ENCODE measurements around the gene CACNA1A. TPM values are rescaled to one million over a fixed set of nuclear protein-coding genes. Genes with fewer than 3 reads are reported as not detected.
"Not testable (repeated sequence)": the region's sequence is repeated elsewhere in the genome, so short reads cannot be mapped to it uniquely, and the experiment has no call there.

Gene CACNA1A
- total and polyA plus RNA-seq, 9 donors: 0.58 to 2.8 (median 1.4) TPM

GRCh38 chr19:13207237-13207845, 298.9 kb downstream of the CACNA1A start:
- Histone ChIP-seq H3K27ac (ENCODE audit: low read length) (peak overlapping the region; percentile 20), H3K9me3 (replicated peaks; ENCODE audit: control insufficient read depth, low read depth, low read length) (no peaks in the 10 kb centered on the region), H3K27me3 (ENCODE audit: control insufficient read depth, insufficient read depth, low read length) (no peaks in the 10 kb centered on the region), H3K4me3 (ENCODE audit: low read length) (peak overlapping the region; percentile 43), H3K4me1 (ENCODE audit: control insufficient read depth, insufficient read depth, low read length) (peaks cover 15% of the 10 kb centered on the region), H3K36me3 (ENCODE audit: control insufficient read depth, insufficient read depth, low read length) (no peaks in the 10 kb centered on the region)
- no peak for DNase-seq
- WGBS (ENCODE audit: insufficient coverage): 34% methylated on average over 70 of the region's 79 CpGs

DNA sequence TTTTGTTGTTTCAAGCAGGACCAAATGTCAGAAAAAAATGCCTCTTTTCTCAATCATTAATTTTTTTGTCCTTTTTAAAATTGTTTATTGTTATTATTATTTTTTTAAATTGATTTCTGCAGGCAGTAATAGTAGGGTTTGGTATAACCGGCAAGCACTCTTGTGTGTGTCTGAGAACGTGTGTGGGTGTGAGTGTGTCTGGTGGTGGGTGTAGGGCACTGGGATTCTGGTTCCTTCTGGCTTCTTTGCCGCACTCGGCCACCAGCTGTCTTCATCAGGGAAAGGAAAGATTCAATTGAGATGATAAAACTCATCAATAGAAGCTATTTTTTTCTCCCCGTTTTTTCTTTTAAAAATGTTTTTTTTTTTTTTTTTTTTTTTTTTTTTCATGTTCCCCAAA, 299.7 kb downstream of the CACNA1A start:
- DNase-seq: no peak
- peaks cover 15% of the 10 kb centered on the region for H3K4me1 ChIP-seq (ENCODE audit: control insufficient read depth, insufficient read depth, low read length)
- H3K27ac ChIP-seq (ENCODE audit: low read length): no peak overlapping the region
- WGBS (ENCODE audit: insufficient coverage): no CpG with 5 or more reads among the region's 5 CpGs
- H3K36me3 ChIP-seq (ENCODE audit: control insufficient read depth, insufficient read depth, low read length): no peaks in the 10 kb centered on the region
- no peak overlapping the region for H3K4me3 ChIP-seq (ENCODE audit: low read length)
- H3K27me3 ChIP-seq (ENCODE audit: control insufficient read depth, insufficient read depth, low read length): no peaks in the 10 kb centered on the region
- H3K9me3 ChIP-seq (replicated peaks; ENCODE audit: control insufficient read depth, low read depth, low read length): no peaks in the 10 kb centered on the region

DNA sequence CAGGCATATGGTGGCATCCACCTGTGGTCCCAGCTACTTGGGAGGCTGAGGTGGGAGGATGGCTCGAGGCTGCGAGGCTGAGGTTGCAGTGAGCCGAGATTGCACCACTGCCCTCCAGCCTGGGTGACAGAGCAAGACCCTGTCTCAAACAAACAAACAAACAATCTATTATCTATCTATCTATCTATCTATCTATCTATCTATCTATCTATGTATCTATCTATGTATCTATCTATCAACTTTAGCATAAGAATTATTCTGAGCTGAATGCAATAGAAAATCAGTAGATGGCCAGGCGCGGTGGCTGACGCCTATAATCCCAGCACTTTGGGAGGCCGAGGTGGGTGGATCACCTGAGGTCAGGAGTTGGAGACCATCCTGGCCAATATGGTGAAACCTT, 304.2 kb downstream of the CACNA1A start:
- H3K4me3 ChIP-seq (ENCODE audit: low read length); H3K27ac ChIP-seq (ENCODE audit: low read length); H3K9me3 ChIP-seq (replicated peaks; ENCODE audit: control insufficient read depth, low read depth, low read length); H3K36me3 ChIP-seq (ENCODE audit: control insufficient read depth, insufficient read depth, low read length); H3K4me1 ChIP-seq (ENCODE audit: control insufficient read depth, insufficient read depth, low read length); DNase-seq; H3K27me3 ChIP-seq (ENCODE audit: control insufficient read depth, insufficient read depth, low read length): not testable (repeated sequence)
- WGBS (ENCODE audit: insufficient coverage): 83% methylated on average over 4 of the region's 7 CpGs

- Histone ChIP-seq H3K9me3 (replicated peaks; ENCODE audit: control insufficient read depth, low read depth, low read length) (no peaks in the 10 kb centered on the region), H3K36me3 (ENCODE audit: control insufficient read depth, insufficient read depth, low read length) (no peaks in the 10 kb centered on the region), H3K4me3 (ENCODE audit: low read length) (no peak overlapping the region), H3K27me3 (ENCODE audit: control insufficient read depth, insufficient read depth, low read length) (no peaks in the 10 kb centered on the region), H3K4me1 (ENCODE audit: control insufficient read depth, insufficient read depth, low read length) (no peaks in the 10 kb centered on the region), H3K27ac (ENCODE audit: low read length) (no peak overlapping the region)
- DNase-seq: no peak
- 78% methylated on average over 18 of the region's 18 CpGs for WGBS (ENCODE audit: insufficient coverage)
These were observed 307.6 kb downstream of the CACNA1A start for GRCh38 chr19:13198634-13199033.

DNA sequence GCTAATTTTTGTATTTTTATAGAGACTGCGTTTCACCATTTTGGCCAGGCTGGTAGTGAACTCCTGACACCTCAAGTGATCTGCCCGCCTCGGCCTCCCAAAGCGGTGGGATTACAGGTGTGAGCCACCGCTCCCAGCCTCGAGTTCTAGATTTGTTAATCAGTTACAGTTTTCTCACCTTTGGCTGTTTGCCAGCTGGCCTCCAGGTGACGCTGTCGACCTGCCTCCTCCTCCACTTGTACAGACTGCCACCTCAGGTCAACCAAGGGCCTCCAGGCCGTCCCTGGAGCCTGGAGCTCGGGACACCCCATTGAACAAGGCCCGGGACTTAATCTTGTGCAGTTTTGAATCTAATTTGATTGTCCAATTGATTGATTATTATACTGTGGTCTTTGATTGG, 310.6 kb downstream of the CACNA1A start:
- 57% methylated on average over 11 of the region's 11 CpGs for WGBS (ENCODE audit: insufficient coverage)
- Histone ChIP-seq H3K4me1 (ENCODE audit: control insufficient read depth, insufficient read depth, low read length) (no peaks in the 10 kb centered on the region), H3K27me3 (ENCODE audit: control insufficient read depth, insufficient read depth, low read length) (no peaks in the 10 kb centered on the region), H3K9me3 (replicated peaks; ENCODE audit: control insufficient read depth, low read depth, low read length) (no peaks in the 10 kb centered on the region), H3K27ac (ENCODE audit: low read length) (no peak overlapping the region), H3K4me3 (ENCODE audit: low read length) (no peak overlapping the region), H3K36me3 (ENCODE audit: control insufficient read depth, insufficient read depth, low read length) (no peaks in the 10 kb centered on the region)
- DNase-seq: no peak

- Histone ChIP-seq H3K4me3 (ENCODE audit: low read length) (no peak overlapping the region), H3K36me3 (ENCODE audit: control insufficient read depth, insufficient read depth, low read length) (no peaks in the 10 kb centered on the region)
These were observed 315.3 kb downstream of the CACNA1A start for GRCh38 chr19:13190781-13191540.

DNA sequence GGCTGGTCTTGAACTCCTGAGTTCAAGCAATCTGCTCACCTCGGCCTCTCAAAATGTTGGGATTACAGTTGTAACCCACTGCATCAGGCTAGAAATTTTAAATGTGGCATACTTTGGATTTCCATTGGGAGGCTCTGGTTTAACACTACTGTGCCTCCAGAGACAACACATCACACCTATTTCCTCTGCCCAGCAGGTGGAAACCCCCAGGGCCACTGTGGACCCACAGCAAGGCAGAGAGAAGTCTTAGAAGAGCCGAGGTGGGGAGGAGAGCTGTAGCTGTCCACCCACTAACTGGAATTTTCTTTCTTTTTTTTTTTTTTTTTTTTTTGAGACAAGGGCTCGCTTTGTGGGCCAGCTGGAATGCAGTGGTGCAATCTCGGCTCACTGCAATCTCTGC, 316.7 kb downstream of the CACNA1A start:
- no peaks in the 10 kb centered on the region for H3K9me3 ChIP-seq (replicated peaks; ENCODE audit: control insufficient read depth, low read depth, low read length)
- DNase-seq: no peak
- no CpG with 5 or more reads among the region's 4 CpGs for WGBS (ENCODE audit: insufficient coverage)

More at GRCh38 chr19:13190781-13191540, 315.3 kb downstream of the CACNA1A start:
- no peak for DNase-seq
- WGBS (ENCODE audit: insufficient coverage): 73% methylated on average over 16 of the region's 19 CpGs
- Histone ChIP-seq H3K27me3 (ENCODE audit: control insufficient read depth, insufficient read depth, low read length) (no peaks in the 10 kb centered on the region), H3K9me3 (replicated peaks; ENCODE audit: control insufficient read depth, low read depth, low read length) (no peaks in the 10 kb centered on the region), H3K4me1 (ENCODE audit: control insufficient read depth, insufficient read depth, low read length) (no peaks in the 10 kb centered on the region), H3K27ac (ENCODE audit: low read length) (no peak overlapping the region)

GRCh38 chr19:13187419-13187818, 318.9 kb downstream of the CACNA1A start:
- H3K9me3 ChIP-seq (replicated peaks; ENCODE audit: control insufficient read depth, low read depth, low read length): no peaks in the 10 kb centered on the region
- no peak overlapping the region for H3K27ac ChIP-seq (ENCODE audit: low read length)
- no peaks in the 10 kb centered on the region for H3K27me3 ChIP-seq (ENCODE audit: control insufficient read depth, insufficient read depth, low read length)
- H3K4me1 ChIP-seq (ENCODE audit: control insufficient read depth, insufficient read depth, low read length): no peaks in the 10 kb centered on the region
- H3K4me3 ChIP-seq (ENCODE audit: low read length): no peak overlapping the region
- H3K36me3 ChIP-seq (ENCODE audit: control insufficient read depth, insufficient read depth, low read length): no peaks in the 10 kb centered on the region
- no CpG with 5 or more reads among the region's 4 CpGs for WGBS (ENCODE audit: insufficient coverage)
- no peak for DNase-seq

More for the DNA sequence above, 316.7 kb downstream of the CACNA1A start:
- Histone ChIP-seq H3K27me3 (ENCODE audit: control insufficient read depth, insufficient read depth, low read length) (no peaks in the 10 kb centered on the region), H3K36me3 (ENCODE audit: control insufficient read depth, insufficient read depth, low read length) (no peaks in the 10 kb centered on the region), H3K4me3 (ENCODE audit: low read length) (no peak overlapping the region), H3K4me1 (ENCODE audit: control insufficient read depth, insufficient read depth, low read length) (no peaks in the 10 kb centered on the region), H3K27ac (ENCODE audit: low read length) (no peak overlapping the region)

- H3K36me3 ChIP-seq (ENCODE audit: control insufficient read depth, insufficient read depth, low read length); H3K4me3 ChIP-seq (ENCODE audit: low read length); H3K27ac ChIP-seq (ENCODE audit: low read length); H3K4me1 ChIP-seq (ENCODE audit: control insufficient read depth, insufficient read depth, low read length); H3K27me3 ChIP-seq (ENCODE audit: control insufficient read depth, insufficient read depth, low read length); DNase-seq; H3K9me3 ChIP-seq (replicated peaks; ENCODE audit: control insufficient read depth, low read depth, low read length): not testable (repeated sequence)
- 92% methylated on average over 30 of the region's 38 CpGs for WGBS (ENCODE audit: insufficient coverage)
These were observed 319.6 kb downstream of the CACNA1A start for GRCh38 chr19:13186688-13187087.

DNA sequence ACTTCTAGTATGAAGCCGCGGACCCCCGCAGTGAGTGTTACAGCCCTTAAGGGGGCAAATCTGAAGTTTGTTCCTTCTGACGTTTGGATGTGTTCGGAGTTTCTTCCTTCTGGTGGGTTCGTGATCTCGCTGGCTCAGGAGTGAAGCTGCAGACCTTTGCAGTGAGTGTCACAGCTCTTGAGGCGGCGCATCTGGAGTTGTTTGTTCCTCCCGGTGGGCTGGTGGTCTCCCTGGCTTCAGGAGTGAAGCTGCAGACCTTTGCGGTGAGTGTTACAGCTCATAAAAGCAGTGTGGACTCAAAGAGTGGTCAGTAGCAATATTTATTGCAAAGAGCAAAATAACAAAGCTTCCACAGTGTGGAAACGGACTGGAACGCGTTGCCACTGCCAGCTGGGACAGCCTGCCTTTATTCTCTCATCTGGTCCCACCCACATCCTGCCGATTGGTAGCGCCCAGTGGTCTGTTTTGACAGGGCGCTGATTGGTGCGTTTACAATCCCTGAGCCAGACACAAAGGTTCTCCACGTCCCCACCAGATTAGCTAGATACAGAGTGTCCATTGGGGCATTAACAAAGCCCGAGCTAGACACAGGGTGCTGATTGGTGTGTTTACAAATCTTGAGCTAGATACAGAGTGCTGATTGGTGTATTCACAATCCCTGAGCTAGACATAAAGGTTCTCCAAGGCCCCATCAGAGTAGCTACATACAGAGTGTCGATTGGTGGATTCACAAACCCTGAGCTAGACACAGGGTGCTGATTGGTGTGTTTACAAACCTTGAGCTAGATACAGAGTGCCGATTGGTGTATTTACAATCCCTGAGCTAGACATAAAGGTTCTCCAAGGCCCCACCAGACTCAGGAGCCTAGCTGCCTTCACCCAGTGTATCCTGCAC, 320.3 kb downstream of the CACNA1A start:
- 70% methylated on average over 10 of the region's 22 CpGs for whole genome bisulfite sequencing (ENCODE audit: insufficient coverage)

More for the DNA sequence above, 320.3 kb downstream of the CACNA1A start:
- H3K4me3 ChIP-seq (ENCODE audit: low read length); DNase-seq; H3K36me3 ChIP-seq (ENCODE audit: control insufficient read depth, insufficient read depth, low read length); H3K27ac ChIP-seq (ENCODE audit: low read length); H3K27me3 ChIP-seq (ENCODE audit: control insufficient read depth, insufficient read depth, low read length); H3K9me3 ChIP-seq (replicated peaks; ENCODE audit: control insufficient read depth, low read depth, low read length): not testable (repeated sequence)
- H3K4me1 ChIP-seq (ENCODE audit: control insufficient read depth, insufficient read depth, low read length): peaks cover 13% of the 10 kb centered on the region

Measured in muscle of leg (tissue), 11 donors.